ENCODE results near the gene WDR53.
"Not testable (repeated sequence)": the region's sequence is repeated elsewhere in the genome, so short reads cannot be mapped to it uniquely, and the experiment has no call there.

WDR53 gene

DNA sequence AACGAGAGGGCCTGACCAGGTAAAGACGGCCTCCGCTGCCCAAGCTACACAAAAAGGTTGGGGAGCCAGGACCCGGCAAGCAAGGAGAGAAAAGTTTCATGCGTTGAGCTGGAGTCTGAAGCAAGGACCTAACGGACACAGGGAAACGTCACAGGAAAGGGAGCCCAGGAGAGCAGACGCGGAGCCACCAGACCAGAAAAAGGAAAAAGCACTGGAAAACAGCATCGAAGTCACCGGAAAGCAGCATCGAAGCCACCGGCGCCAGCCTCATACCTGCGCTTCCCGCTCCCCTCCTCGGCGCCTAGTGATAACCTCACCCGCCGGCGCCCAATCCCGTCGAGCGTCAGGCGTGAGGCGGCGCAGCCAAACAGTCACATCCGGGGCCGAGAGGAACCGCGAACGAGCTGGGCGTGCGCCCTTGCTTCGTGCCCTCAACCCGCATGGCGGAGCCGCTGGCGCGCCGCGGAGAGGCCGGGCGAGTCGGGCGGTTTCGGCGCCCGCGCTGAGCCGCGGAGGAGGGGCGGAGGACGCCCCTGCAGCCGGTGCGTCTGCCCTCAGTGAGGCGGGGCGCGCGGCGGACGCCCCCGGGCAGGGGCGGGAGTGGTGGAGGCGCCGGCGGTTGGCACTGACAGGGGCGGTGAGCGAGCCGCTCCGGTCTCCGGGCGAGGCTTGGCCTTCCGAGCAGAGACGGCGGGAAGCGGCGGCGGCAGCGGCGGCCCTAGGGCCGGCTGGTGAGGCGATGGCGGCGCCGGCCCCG lies at the start of gene WDR53, which contains the start of gene FBXO45:
Gene WDR53 (minus strand): TSS at position 309 of the 757 bp plus-strand sequence. CDS start 7,079 bp downstream, outside the sequence.
Gene FBXO45 (plus strand): TSS at position 415 of the 757 bp plus-strand sequence. CDS start 325 bp downstream, at position 740.
- DNase-seq = peak; percentile 97

- DNase-seq = no peak
Observed at GRCh38 chr3:196617256-196617655, 48.9 kb upstream of the WDR53 start.

DNA sequence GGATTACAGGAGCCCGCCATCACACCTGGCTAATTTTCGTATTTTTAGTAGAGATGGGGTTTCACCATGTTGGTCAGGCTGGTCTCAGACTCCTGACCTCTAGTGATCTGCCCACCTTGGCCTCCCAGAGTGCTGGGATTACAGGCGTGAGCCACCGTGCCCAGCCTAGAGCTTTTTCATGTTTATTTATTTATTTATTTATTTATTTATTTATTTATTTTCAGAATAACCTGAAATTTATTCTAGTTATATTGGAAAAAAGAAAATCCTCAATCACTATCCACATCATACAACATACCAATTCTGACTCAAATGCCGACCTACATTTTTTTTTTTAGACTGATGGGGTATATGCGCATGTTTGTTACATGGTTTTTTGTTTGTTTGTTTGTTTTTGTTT lies 46.9 kb upstream of the WDR53 start:
- not testable (repeated sequence) for DNase-seq

GRCh38 chr3:196611761-196612483 lies 43.6 kb upstream of the WDR53 start:
- no peak for DNase-seq

GRCh38 chr3:196609805-196610515 lies 41.6 kb upstream of the WDR53 start:
- DNase-seq = no peak

GRCh38 chr3:196609343-196609775 lies 41.0 kb upstream of the WDR53 start:
- peak; percentile 76 for DNase-seq

DNA sequence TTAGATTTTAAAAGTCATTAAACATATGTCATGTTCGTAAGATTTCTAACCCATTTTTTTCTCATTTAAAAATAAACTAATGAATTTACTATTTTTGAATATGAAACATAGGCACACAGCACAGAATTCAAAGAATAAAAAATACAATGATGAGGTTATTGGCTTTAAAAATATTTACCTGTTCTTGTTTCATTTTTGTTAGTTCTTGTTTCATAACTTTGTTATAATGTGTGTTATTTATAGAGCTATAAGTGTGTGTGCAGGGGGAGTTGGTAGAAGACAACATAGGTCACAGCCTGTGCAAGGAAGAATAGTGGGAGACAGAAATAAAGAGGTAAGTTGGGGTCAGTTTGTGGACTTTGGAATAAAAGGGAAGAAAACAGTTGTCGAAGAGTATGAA lies 40.3 kb upstream of the WDR53 start:
- DNase-seq = no peak

DNA sequence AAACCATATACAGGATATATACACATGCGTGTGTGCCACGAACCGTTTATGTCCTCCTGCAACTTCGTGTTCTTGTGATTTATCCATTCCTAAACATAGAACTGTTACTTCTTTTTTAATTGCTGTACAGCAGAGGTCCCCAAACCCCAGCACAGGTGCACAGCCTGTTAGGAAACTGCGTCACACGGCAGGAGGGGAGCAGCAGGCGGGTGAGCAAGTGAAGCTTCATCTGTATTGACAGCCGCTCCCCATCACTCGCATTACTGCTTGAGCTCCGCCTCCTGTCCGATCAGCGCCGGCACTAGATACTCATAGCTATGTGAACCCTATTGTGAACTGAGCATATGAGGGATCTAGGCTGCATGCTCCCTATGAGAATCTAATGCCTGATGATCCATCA lies 36.2 kb upstream of the WDR53 start:
- DNase-seq = no peak

DNA sequence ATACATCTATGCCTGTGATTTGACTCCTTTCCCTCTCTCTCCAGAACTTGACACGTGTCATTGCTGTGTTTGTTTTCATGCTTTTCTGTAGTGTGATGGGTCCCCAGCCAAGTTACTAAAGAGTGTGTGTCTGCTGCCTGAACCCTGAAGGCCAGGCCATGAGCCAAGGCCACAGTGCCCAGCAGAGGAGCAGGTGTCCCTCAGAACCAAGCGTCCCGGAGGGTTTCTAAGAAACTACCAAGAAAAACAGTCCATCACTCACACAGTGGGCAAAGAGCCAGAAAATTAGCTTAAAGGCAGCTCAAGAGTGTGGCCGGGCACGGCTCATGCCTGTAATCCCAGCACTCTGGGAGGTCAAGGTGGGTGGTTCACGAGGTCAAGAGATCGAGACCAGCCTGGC lies 35.3 kb upstream of the WDR53 start:
- DNase-seq = peak; percentile 76

DNA sequence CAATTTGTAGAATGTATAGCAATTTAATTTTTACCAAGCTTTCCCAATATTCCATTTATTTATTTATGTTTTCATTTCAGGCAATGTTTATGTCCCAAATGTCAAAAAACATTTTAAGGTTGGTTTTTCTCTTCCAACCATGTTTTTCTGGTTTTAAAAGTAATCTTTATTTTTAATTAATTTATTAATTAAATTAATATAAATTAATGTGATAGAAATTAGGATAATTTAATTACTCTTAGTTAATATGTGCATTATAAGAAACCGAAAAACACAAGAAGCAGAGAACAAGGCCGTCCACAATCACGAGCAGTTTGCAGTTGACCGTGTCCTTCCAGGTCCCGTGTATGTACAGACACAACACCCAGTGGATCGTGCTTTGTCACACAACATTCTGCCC lies 34.3 kb upstream of the WDR53 start:
- DNase-seq = no peak

DNA sequence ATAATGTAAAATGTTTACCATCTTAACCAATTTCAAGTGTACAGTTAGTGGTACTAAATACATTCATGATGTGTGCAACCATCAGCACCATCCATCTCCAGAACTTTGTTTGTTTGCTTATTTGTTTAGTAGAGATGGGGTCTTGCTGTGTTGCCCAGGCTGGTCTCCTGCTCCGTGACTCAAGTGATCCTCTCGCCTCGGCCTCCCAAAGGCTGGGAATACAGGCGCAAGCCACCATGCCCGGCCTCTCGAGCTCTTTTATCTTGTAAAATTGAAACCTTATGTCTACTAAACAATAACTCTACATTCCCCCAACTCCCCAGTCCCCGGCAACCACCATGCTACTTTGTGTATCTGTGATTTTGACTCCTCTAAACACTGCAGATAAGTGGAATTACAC lies 32.0 kb upstream of the WDR53 start:
- DNase-seq = no peak

GRCh38 chr3:196599734-196600128 lies 31.4 kb upstream of the WDR53 start:
- no peak for DNase-seq

GRCh38 chr3:196597971-196598733 lies 29.8 kb upstream of the WDR53 start:
- not testable (repeated sequence) for DNase-seq

- DNase-seq = no peak
Observed at GRCh38 chr3:196596355-196596754, 28.0 kb upstream of the WDR53 start.

- no peak for DNase-seq
Observed at GRCh38 chr3:196590279-196590678, 21.9 kb upstream of the WDR53 start.

DNA sequence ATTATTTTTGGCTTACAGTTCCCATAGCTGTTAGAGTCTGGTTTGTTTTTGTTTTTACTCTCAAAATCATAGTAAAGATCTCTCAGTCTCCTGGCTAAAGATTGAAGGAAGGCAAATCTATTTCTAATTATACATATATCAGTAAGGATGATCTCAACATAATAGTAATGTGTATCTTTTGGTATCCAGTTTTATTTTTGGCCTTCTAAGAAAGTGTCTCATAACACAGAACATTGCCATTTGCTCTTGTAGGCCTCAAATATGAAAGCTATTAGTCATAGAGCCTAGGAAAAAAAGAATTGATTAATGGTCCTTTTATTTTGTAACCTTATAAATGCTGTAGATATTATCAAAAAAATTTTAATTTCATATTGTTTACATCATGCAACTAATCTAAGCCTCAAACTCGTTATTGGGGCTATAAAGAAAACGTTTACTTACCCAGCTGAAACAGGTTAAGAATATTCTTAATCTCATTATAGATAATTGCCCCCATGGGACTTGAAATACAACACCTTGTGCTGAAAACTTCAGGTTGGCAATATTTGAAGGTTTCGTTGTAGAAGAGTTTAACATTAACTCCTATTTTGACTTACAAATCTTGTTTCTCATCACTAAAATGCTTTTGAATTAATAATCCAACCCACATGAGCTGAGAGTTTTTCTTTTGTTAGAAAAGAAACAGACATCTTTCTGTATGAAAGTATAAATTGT lies 16.8 kb upstream of the WDR53 start:
- no peak for DNase-seq

DNA sequence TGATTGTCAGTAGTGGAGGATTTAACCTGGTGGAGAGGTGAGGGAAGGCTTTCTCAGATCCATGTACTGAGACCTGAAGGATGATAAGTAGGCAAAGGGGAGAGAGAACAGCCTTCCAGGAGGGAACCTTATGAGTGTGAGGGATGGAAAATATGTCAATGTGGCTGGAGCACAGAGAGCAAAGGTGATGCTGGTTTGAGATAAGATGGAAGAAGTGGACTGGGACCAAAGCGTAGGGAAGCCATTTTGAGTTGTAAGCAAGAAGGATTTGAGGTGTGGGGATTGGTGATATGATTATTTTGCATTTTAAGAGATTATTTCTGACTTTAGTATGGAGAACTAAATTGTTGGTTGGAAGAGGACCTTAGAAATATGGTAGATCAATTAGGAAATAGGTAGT lies 4.0 kb upstream of the WDR53 start:
- DNase-seq = no peak

- not testable (repeated sequence) for DNase-seq
Observed at GRCh38 chr3:196570332-196570731, 2.0 kb upstream of the WDR53 start.

DNA sequence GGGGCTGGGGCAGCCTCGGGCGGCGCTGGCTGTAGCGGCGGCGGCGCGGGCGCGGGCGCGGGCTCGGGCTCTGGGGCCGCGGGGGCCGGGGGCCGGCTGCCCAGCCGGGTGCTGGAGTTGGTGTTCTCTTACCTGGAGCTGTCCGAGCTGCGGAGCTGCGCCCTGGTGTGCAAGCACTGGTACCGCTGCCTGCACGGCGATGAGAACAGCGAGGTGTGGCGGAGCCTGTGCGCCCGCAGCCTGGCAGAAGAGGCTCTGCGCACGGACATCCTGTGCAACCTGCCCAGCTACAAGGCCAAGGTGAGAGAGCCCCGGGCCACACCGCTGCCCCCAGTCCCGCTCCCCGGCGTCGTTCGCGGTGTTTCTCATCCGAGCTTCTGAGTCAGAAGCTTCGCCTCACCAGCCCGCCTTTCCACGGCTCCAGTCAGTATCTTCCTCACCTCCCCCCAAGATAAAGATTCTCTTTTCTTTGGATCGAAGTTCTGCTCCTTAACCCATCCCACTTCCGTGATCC lies 706 bp upstream of the WDR53 start:
- peak; percentile 43 for DNase-seq

DNA sequence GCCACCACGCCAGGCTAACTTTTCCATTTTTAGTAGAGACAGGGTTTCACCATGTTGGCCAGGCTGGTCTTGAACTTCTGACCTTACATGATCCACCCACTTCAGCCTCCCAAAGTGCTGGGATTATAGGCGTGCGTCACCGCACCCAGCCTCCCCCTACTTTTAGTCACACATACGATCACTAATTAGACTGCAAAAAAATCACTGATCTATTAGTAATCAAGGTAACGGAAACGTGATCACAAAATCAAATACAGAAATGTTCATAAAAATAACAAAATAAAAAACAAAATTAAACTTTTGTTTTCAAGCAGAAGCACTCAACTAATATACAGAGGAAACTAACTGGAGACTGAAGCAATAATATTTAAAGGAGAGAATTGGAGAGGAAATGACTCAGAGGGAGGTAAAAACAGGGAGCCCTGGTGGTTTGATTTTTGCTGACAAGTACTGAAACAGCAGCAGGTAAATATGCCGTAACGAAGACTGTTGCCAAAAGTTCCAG lies 4.6 kb downstream of the WDR53 start:
- DNase-seq = no peak

- DNase-seq = no peak
Observed at GRCh38 chr3:196559826-196560225, 8.5 kb downstream of the WDR53 start.

DNA sequence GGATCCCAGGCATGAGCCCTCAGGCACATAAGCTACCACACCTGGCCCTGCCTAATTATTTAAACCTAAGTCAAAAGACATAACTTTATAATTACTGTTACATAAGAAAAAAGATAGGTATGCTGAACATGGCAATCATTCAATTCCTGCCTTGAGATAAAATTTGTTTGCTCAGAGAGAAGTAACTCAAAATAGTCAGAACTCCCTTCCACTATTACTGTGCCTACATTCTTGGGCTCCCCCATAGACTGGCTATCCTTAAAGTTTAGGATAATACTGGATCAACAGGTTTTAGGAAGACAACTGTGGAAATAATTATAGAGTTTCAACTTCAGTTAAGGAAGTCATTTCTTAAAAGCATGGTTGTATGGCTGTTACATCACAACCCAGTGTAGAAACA lies 9.9 kb downstream of the WDR53 start:
- no peak for DNase-seq

Data from DMS79 (cell line).